ENCODE results near the gene BAG3.
"Not testable (repeated sequence)": the region's sequence is repeated elsewhere in the genome, so short reads cannot be mapped to it uniquely, and the experiment has no call there.

Gene BAG3

DNA sequence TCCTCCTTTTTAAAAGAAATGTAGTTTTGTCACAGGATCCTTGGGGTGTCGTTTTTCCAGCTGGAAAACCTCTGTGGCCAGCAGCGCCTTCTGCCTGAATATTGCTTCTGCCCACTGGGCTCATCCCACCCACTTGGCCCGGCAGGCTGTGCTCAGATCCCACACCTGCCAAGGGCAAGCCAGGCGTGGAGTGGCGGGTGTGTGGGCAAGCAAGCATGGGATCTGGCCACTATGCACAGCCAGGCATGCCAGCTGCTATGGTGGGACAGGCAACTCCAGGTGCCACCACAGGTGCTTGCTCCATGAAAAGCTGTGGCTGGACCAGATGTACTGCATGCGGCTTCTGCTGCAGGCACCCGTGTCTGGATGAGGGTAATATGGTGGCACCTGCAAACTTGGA lies 43.4 kb downstream of the BAG3 start:
- no peak for DNase-seq

DNA sequence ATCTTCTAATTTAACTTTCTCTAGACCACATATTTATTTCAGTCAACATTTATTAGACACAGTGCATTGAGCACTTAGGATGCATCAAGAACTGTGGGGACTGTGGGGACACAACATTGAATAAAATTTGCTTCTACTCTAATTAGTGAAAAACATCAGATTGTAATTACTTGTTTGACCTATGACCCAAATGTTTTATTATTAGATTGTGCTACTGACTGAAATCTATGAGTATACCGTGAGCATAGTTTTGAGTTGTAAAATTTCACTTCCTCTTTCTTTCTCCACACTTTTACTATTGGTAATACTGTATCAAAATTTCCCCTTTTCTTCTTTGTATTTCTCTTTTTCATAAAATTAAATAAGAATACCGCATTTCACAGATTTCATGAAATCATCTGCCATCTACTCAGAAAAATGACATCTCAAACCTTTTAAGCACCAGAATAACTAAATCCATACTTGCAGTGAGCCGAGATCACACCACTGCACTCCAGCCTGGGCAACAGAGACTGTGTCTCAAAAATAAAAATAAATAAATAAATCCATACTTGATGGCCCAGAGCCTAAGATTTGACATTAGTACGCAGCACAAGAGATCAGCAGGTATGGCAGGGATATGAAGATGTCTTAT lies 49.3 kb downstream of the BAG3 start:
- DNase-seq: no peak

DNA sequence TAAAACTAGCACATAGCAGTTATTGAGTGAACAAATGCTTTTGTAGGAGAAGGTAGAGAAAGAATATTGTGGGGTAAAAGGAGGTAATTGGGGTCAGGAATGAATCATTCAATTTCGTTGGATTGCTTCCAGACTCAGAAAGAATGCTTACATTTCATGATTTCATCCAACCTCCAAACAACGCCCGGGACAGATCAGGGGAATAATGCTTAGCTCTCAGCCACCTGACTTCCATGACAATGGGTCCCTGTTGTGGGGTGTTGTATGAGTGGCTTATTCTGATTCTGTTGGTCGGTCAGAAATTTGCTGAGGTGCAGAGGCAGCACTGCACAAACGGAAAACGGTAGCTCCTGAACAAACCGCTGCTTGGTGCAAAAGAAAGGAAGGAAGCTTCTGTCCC lies 50.7 kb downstream of the BAG3 start:
- DNase-seq: no peak

DNA sequence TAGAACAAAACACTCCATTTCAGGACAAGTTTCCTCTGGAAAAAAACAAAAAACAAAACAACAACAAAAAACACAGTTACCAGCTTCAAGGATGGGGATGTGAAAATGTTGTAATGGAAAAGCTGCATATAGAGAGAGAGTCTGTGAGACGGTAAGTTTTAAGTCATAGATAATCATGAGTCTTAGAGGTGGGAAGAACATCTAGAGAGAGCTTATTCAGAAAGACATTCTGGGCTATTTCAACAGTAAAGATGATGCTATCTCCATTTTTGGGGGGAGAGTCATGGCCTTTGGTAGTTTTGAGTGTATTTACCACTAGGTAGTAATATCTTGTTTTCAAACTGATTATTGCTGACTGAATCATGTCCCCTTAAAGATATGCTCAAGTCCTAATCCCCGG lies 51.4 kb downstream of the BAG3 start:
- DNase-seq: no peak

DNA sequence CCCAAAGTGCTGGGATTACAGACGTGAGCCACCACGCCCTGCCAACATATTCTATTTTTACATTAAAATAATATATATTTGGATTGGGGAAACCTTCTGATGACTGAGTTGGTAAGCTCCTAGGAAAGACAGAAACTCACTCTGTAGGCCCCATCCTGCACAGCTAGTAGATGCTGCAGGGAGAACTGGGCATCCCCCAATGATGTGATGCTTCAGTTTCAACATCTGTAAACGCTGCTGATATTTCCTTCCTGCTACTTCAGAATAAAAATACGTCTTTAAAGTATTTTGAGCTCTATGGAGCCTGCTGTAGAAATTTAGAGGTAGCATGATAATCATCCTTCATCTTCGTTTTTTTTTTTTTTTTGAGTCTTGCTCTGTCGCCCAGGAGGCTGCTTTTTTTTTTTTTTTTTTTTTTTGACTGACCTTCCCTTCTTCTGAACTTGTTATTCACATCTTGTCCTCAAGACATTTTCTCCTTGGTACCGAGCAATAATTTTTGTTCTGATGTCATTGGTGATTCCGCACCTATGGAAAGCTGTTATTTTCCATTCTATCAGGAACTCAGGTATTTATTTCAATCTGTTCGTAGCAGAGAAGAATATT lies 52.8 kb downstream of the BAG3 start:
- no peak for DNase-seq

DNA sequence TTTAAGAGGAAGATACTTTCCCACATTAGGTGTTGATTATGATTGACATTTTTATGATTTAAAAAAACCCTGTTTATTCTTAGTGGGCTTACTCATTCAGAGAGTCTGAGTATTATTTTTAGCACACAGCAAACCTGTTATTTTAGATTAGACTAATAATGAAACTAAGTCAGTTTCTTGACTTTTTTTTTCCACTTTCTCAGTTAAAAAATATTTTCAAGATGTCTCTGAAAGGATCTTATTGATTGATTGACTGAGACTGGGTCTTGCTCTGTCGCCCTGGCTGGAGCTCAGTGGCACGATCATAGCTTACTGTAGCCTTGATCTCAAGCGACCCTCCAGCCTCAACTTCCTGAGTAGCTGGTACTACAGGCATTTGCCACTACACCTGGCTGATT lies 54.3 kb downstream of the BAG3 start:
- DNase-seq: no peak

DNA sequence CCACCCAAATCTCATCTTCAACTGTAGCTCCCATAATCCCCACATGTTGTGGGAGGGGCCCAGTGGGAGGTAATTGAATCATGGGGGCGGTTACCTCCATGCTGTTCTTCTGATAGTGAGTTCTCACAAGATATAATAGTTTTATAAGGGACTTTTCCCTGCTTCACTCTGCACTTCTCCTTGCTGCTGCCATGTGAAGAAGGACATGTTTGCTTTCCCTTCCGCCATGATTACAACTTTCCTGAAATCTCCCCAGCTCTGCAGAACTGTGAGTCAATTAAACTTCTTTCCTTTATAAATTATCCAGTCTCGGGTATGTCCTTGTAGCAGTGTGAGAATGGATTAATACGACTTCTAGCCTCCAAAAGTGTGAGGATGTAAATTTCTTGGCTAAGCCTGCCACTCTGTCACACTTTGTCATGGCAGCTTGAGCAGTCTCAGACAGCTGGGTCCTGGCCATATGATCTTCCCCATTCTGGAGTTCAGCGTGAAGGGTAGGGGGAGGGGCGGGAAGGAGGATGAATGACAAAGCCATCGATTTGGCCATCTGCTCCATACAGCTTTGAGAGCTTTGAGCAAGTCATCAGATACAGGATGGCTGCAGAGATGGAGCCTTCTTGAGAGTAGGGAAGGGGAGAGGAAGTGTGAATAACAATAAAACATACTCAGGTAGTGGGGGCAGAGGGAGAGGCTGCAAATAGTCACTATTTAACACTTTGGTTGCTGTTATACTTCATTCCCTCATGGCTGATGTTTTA lies 55.5 kb downstream of the BAG3 start:
- no peak for DNase-seq

DNA sequence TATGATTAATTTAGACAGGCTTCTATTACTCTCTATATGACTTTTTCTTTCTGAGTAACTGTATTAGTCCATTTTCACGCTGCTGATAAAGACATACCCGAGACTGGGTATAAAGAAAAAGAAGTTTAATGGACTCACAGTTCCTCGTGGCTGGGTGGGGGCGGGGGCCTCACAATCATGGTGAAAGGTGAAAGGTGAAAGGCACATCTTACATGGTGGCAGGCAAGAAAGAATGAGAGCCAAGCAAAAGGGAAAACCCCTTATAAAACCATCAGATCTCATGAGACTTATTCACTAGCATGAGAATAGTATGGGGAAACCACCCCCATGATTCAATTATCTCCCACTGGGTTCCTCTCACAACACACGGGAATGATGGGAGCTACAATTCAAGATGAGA lies 56.2 kb downstream of the BAG3 start:
- not testable (repeated sequence) for DNase-seq

DNA sequence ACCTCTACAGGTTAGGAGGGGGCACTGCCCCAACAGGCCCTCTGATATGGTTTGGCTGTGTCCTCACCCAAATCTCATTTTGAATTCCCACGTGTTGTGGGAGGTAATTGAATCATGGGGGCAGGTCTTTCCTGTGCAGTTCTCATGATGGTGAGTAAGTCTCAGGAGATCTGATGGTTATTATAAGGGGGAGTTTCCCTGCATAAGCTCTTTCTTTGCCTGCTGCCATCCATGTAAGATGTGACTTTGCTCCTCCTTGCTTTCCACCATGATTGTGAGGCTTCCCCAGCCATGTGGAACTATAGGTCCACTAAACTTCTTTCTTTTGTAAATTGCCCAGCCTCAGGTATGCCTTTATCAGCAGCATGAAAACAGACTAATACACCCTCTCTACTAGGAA lies 59.8 kb downstream of the BAG3 start:
- DNase-seq: not testable (repeated sequence)

DNA sequence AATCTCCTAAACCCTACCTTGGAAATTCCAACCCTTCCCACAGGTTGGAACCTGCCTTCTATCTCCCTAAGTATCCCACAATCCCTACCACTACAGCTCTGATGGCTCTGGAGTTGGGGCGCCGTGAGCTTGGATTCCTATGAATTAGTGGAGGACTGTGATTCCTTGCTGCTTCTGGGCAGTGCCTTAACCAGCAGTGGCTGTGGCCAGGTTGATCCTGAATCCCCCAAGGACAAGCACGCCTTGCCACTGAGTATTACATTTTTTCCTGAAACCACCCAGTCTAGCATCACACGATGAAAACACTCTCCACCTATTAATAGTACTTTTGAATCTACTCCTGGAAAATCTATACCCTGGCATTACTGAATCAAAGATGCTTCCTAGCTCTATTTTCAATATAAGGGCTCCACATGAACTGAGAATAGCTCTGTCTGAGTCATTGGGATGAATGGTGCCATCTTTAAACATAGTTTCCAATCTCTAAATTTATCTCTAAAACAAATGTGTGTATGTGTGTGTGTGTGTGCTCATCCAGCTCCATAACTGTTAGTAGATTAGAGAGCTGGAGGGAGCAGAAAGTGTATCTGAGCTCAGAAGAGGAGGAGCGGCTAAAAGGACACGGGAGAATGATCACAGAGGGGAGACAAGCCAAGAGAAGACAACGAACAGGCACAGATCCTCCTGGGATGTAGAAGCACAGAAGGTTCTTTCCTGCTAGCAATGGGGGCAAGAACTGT lies 62.7 kb downstream of the BAG3 start:
- no peak for DNase-seq

DNA sequence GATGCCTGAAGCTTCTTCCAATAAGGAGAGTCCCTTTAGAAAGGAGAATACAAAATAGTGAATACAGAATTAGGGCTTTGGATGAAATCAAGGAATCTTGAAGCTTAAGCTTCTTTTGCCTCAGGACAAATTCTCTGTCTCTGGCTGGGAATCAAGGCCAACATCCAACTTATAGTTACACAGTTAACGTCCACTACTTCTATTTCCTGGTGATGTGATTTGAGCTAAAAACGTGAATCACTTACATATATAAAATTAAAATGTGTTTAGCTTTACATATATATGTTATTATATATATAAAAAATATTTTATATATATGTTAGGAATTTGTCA lies 63.3 kb downstream of the BAG3 start:
- no peak for DNase-seq

DNA sequence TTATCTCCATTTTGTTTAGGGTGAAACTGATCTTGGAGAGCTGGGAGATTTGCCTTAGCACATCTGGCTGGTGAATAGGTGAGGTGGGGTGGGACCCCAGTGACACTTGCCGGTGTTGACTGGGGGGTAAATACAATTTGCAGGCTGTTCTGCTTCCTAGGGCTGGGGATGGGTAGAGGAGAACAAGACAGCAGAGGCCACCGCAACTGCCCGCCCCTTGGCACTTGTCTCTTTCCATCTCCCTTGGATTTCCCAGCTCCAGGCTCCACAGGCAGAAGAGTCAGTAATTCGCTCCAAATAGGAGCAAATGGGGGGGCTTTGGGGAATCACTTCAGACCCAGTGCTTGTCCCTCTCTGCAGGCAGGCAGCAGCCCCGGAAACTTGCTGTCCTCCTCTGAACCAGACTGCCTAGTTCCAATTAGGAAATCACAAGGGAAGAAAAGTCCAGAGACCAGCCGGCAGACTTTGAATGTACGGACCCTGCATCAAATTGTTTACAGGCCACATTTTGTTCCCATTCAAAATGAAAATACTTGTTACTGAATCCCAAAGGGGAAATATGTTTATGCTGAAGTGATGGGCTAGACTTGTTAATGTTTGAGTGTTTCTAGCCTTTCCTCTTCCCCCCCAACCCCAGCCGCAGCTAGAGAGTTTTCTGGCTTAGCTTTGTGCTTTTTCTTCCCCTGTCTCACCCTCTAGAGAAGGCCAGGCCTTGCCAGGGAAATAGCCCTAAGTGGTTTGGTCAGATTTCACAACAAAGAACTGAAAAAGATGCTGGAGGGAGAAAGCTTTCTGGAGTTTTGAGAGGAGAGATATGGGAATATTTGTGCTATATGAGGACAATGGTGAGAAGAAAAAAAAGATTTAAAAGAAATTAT lies 64.7 kb downstream of the BAG3 start:
- DNase-seq: no peak

DNA sequence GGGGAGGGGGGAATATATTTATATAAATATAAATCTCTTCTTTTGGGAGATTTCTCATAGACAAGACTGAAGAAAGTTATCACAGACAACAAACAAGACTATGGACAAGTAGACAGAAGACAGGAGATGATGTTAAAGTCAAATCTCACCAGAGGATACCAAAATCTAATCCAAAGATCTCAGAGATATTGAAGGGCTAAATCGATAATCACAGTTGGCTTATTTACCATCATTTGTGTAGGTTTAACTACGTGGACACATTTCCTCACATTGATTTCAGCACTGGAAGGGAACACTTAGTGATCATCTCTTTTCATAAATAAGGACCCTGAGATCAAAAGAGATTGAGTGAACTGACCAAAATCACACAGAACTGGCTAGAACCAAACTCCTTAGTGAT lies 72.0 kb downstream of the BAG3 start:
- DNase-seq: no peak

DNA sequence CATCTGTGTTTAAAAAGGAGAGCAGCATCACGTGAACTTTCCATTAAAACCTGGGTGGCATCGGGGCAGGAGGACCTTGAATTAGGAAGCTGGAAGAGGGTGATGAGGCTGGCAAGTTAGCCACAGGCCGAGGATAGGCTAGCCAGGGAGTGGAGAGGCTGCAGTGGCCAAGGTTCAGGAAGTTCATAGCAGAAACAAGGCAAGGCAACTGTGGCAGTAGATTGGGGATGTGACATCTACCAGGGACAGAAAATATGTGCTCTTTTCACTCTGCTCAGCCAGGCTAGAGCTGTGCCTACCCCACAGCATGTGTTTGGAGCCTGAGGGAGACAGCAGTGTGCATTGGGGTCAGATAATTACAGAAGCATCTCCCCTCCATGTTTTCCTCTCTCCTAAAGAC lies 72.4 kb downstream of the BAG3 start:
- DNase-seq: no peak

DNA sequence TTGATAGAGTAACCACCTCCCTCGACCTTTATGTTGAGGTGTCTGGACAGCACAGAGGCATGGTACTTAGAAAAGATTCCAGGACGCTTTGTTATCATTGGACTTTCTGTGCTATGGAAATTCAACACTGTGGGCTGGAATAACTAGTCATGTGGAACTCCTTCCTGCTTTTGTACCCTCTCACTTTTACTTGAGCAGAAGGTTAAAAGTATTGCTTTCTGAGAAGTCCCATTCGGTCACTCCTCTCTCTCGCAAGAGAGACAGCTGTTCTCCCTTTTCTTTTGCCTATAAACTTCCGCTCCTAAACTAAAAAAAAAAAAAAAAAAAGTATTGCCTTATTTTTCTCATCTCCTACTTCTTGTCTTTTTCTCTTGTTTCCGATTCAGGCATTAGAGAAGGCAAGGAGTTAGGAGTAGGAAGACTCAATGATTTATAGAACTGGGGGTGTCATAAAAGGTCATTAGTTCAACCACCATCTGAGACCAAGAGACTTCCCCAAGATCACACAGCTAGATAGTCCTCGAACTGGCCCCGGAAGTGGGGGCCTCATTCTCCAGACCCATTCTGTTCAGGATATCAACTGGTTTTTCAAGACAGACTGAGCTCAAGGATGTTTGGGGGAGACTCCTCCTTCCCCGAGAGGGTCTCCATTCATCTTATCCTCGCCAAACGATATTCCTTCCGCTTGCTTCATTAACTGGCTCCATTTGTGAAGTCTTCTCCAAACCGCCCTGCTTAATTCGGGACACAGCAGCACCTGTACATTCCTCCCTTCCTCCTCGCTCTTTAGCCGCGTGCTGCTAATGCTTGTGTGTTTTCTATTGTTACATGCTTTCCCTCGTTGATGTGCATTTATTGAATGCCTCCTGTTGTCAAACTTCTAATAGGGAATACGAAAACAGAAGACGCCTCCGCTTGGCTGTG lies 73.7 kb downstream of the BAG3 start:
- no peak for DNase-seq

DNA sequence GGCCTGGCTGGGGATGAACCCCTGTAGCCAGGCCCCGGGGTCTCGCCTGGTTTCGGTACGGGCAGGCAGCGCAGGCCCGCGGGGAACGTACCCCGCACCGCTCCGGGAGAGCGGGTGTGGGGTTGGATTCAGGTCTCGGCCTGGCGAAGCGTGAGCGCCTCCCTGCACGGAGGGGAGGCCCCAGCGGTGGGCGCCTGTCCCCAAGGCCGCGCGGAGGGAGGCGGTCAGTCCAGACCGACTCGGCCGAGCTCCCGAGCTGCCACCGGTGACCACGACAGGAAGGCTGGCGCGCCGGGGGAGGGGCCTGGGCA lies 74.3 kb downstream of the BAG3 start:
- DNase-seq: no peak

DNA sequence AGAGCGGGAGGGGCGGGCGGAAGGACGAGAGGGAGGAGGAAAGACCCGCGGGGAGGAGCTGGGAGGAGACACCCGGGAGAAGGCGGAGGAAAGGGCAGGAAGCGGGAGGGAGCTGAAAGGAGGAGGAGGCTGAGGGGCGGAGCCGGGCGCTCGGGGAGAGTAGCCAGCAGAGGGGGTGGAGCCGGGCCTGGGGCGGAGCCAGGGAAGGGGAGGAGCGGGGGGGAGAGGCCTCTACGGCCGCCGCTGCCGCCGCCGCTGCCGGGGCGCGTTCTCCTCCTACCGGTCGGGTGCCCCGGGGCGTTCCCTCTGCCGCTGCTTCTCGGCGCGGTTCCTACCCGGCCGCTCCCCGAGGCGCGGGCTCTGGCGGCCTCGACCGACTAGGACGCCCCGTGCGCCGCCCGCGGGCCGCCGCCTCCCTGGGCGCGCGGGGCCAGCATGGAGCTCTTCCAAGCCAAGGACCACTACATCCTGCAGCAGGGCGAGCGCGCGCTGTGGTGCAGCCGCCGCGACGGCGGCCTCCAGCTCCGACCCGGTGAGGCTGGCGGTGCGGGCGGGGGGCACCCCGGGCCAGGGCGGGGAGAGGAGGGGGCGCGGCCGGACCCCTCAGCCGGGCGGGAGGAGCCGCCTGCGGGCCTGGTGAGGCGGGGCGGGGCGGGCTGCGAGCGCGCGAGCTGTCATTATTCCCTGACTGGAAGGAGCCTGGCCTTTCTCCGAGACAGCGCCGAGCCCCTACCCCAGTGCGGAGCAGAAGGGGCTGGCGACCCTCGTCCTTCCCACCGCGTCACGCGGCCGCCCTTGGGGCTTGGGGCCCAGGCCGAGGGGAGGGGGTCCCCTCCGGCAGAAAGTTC lies 74.9 kb downstream of the BAG3 start, which contains the start of gene INPP5F:
Gene INPP5F, plus strand, starts transcription at position 223 of the 848 bp plus-strand sequence. Its CDS starts 213 bp downstream, at position 436.
- DNase-seq: peak; percentile 95

DNA sequence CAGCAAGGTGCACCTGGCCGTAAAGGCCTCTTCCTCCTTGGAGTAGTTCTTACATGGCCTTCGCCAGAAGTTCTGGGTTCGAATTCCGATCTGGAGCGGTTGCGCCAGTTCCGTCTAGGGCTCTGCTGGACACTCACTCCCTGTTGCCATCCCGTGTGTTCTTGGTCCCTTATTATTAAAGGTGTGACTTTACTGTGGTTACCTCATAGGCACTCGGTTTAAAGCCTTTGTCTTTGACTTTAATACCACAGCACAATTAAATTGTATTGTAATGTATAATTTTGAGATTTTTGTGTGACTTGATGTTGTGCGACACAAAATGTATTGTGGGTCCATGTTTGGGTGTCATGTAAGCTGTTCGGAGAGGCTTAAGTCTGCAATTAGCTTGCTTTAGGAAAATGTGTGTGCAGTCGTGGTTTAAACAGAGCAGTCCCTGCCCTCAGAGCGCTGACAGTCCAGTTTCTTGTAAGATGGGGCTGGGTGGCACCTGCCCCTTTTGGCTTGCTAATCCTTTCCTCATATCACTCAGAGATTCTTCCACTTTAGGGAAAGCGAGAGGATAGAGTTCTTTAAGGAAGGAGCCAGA lies 75.6 kb downstream of the BAG3 start:
- no peak for DNase-seq
